MM.1S (cell line): ENCODE results near the gene MKKS.

Source experiments
- DNase-seq: peaks from one replicate; pipeline ENCODE4 v3.0.0-alpha.2; 2015
- H2AFZ ChIP-seq: fragments of 300-600 bp; sonication (generic); 2 replicates; pipeline ENCODE4 v1.6.0; 2016; ENCODE audit warnings: antibody characterized with exemption, low read length
- H3F3A ChIP-seq: fragments of 300-600 bp; sonication (generic); 2 replicates; pipeline ENCODE4 v1.6.1; 2016; ENCODE audit warnings: mild to moderate bottlenecking, antibody characterized with exemption, low read length, moderate library complexity, mixed read lengths; ENCODE audit not compliant: insufficient read depth
- H3K27ac ChIP-seq: fragments of 300-600 bp; sonication (generic); 2 replicates; pipeline ENCODE4 v1.5.1; 2016; ENCODE audit warnings: mild to moderate bottlenecking, low read length
- H3K27me3 ChIP-seq: fragments of 300-600 bp; sonication (generic); replicated peaks from 2 replicates; pipeline ENCODE4 v1.6.0; 2016; ENCODE audit warnings: low read length; ENCODE audit not compliant: insufficient read depth
- H3K36me3 ChIP-seq: fragments of 300-600 bp; sonication (generic); replicated peaks from 2 replicates; pipeline ENCODE4 v1.6.1; 2016; ENCODE audit warnings: mild to moderate bottlenecking, low read length, mixed read lengths; ENCODE audit not compliant: insufficient read depth
- H3K4me1 ChIP-seq: fragments of 300-600 bp; sonication (generic); 2 replicates; pipeline ENCODE4 v1.6.1; 2016; ENCODE audit warnings: low read length, mixed read lengths
- H3K4me2 ChIP-seq: fragments of 300-600 bp; sonication (generic); 2 replicates; pipeline ENCODE4 v1.6.0; 2016; ENCODE audit warnings: low read depth, low read length
- H3K4me3 ChIP-seq: fragments of 300-600 bp; sonication (generic); 2 replicates; pipeline ENCODE4 v1.5.1; 2016; ENCODE audit warnings: low read length, mixed read lengths
- H3K79me2 ChIP-seq: fragments of 300-600 bp; sonication (generic); 2 replicates; pipeline ENCODE4 v1.6.1; 2016; ENCODE audit warnings: mixed run types, low read length, mixed read lengths
- H3K9ac ChIP-seq: fragments of 300-600 bp; sonication (generic); 2 replicates; pipeline ENCODE4 v1.6.1; 2016; ENCODE audit warnings: low read length, mixed read lengths
- H3K9me2 ChIP-seq: fragments of 300-600 bp; sonication (generic); replicated peaks from 2 replicates; pipeline ENCODE4 v1.6.1; 2016; ENCODE audit warnings: mild to moderate bottlenecking, low read length, mixed read lengths; ENCODE audit not compliant: insufficient read depth
- H3K9me3 ChIP-seq: fragments of 300-600 bp; sonication (generic); replicated peaks from 2 replicates; pipeline ENCODE4 v1.6.1; 2016; ENCODE audit warnings: mild to moderate bottlenecking, low read length, mixed read lengths; ENCODE audit not compliant: insufficient read depth
- H4K20me1 ChIP-seq: fragments of 300-600 bp; sonication (generic); 2 replicates; pipeline ENCODE4 v1.6.1; 2016; ENCODE audit warnings: mild to moderate bottlenecking, low read length, moderate library complexity, mixed read lengths; ENCODE audit not compliant: insufficient read depth
- CTCF ChIP-seq: fragments of 300-600 bp; sonication (generic); IDR thresholded peaks from 2 replicates; pipeline ENCODE4 v1.5.1; 2016; ENCODE audit warnings: antibody characterized with exemption, low read length, mixed read lengths
- EZH2 ChIP-seq: fragments of 300-600 bp; sonication (generic); optimal IDR thresholded peaks from 2 replicates; pipeline ENCODE3; 2017; ENCODE audit warnings: low read depth, mild to moderate bottlenecking, antibody characterized with exemption, low read length, mixed read lengths
- EZH2phosphoT487 ChIP-seq: fragments of 300-600 bp; sonication (generic); IDR thresholded peaks from 2 replicates; pipeline ENCODE4 v1.6.1; 2018; ENCODE audit warnings: antibody characterized with exemption, low read length

The MKKS gene

GRCh38 chr20:10430704-10431103 lies 3.3 kb downstream of the MKKS start:
- Histone ChIP-seq H3K36me3 (no peaks in the 10 kb centered on the region), H2AFZ (no peak overlapping the region), H3K27me3 (no peaks in the 10 kb centered on the region), H3K79me2 (peaks cover 80% of the 10 kb centered on the region), H3K27ac (no peak overlapping the region), H3K9me3 (no peaks in the 10 kb centered on the region), H3K4me1 (no peaks in the 10 kb centered on the region), H3F3A (peaks cover 12% of the 10 kb centered on the region; the same call in 1 of the 2 replicates), H3K9me2 (no peaks in the 10 kb centered on the region), H3K9ac (no peak overlapping the region), H3K4me3 (no peak overlapping the region), H4K20me1 (peaks cover 4% of the 10 kb centered on the region; the same call in 1 of the 2 replicates), H3K4me2 (no peak overlapping the region)
- DNase-seq: no peak
- TF ChIP-seq EZH2phosphoT487 (no peak), CTCF (no peak), EZH2 (no peak)

GRCh38 chr20:10430000-10430466 lies 4.0 kb downstream of the MKKS start:
- Histone ChIP-seq H3K36me3 (no peaks in the 10 kb centered on the region), H4K20me1 (peaks cover 4% of the 10 kb centered on the region; the same call in 1 of the 2 replicates), H3K27me3 (no peaks in the 10 kb centered on the region), H3K4me3 (no peak overlapping the region), H3K4me2 (no peak overlapping the region), H3K79me2 (peaks cover 82% of the 10 kb centered on the region), H3K4me1 (no peaks in the 10 kb centered on the region), H3K9ac (no peak overlapping the region), H3F3A (peaks cover 12% of the 10 kb centered on the region; the same call in 1 of the 2 replicates), H3K9me3 (no peaks in the 10 kb centered on the region), H2AFZ (no peak overlapping the region), H3K9me2 (no peaks in the 10 kb centered on the region), H3K27ac (no peak overlapping the region)
- no peak for TF ChIP-seq EZH2
- DNase-seq: no peak

DNA sequence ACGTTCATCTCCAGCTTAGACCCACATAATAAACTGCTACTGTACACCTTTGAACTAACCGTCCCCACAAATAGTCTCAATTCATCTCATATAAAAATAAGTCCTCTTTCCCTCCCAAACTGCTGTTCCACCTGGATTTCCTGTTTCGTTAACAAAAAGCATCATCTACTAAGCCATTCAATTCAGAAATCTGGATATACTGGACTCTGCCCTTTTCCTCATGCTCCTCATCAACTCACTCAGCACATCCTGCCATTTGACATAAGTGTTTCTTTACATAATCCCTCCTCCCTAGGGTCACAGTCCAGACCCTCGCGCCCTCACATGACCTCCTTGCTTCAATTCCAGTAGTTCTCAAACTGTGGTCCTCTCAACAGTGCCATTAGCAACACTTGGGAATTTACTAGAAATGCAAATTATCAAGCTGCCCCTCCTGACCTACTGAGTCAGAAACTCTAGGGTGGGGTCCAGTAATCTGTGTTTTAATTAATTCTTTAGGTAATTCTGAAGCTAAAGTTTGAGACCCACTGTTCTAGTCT lies 4.5 kb downstream of the MKKS start:
- Histone ChIP-seq H3K4me2 (no peak overlapping the region), H3K27me3 (no peaks in the 10 kb centered on the region), H3K9ac (no peak overlapping the region), H3K4me3 (no peak overlapping the region), H3K4me1 (no peaks in the 10 kb centered on the region), H3K36me3 (no peaks in the 10 kb centered on the region), H3K79me2 (peaks cover 85% of the 10 kb centered on the region), H4K20me1 (peaks cover 4% of the 10 kb centered on the region; the same call in 1 of the 2 replicates), H3F3A (peaks cover 12% of the 10 kb centered on the region; the same call in 1 of the 2 replicates), H3K27ac (no peak overlapping the region), H3K9me2 (no peaks in the 10 kb centered on the region), H3K9me3 (no peaks in the 10 kb centered on the region), H2AFZ (no peak overlapping the region)
- TF ChIP-seq EZH2phosphoT487: no peak
- no peak for TF ChIP-seq CTCF
- TF ChIP-seq EZH2: no peak
- no peak for DNase-seq

- DNase-seq: no peak
- H3K27ac ChIP-seq: no peak overlapping the region
- no peaks in the 10 kb centered on the region for H3K4me1 ChIP-seq
Measured at GRCh38 chr20:10428008-10428407, 6.0 kb downstream of the MKKS start.

More at GRCh38 chr20:10428008-10428407, 6.0 kb downstream of the MKKS start:
- no peak overlapping the region for H3K4me2 ChIP-seq
- H3K9ac ChIP-seq: no peak overlapping the region
- peaks cover 88% of the 10 kb centered on the region for H3K79me2 ChIP-seq
- H3K9me2 ChIP-seq: no peaks in the 10 kb centered on the region
- H3K27me3 ChIP-seq: no peaks in the 10 kb centered on the region
- 0 out of 2 replicates have a peak, but pooled peaks cover 4% of the 10 kb centered on the region for H3F3A ChIP-seq
- H2AFZ ChIP-seq: no peak overlapping the region
- H3K9me3 ChIP-seq: no peaks in the 10 kb centered on the region
- peaks cover 3% of the 10 kb centered on the region; the same call in 1 of the 2 replicates for H3K36me3 ChIP-seq
- no peak overlapping the region for H3K4me3 ChIP-seq
- peaks cover 4% of the 10 kb centered on the region; the same call in 1 of the 2 replicates for H4K20me1 ChIP-seq
- TF ChIP-seq EZH2 (no peak), EZH2phosphoT487 (no peak), CTCF (no peak)
